ENCODE measurements around the gene L3HYPDH.
A peak's percentile ranks its signal among the peaks of the same experiment; 100 is the strongest.

L3HYPDH gene

DNA sequence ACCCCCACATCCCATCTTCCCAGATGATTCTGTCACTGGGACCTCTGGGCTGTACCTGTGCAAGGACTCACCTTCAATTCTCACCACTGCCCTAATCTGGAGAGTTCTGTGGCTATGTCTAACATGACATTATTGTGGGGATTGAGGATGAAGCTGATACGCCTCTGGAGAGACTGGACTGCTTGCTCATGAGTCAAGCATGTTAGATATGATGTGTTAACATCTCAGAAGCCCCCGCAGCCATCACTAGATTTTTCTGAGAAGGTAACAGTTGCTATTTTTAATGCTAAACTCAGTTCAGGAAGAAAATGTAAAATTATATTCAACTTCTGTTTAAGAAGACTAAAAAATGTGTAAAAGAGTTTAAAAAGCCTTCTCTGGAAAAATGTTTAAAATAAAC is 25.8 kb upstream of the L3HYPDH start:
- TF ChIP-seq, protein P1, sequence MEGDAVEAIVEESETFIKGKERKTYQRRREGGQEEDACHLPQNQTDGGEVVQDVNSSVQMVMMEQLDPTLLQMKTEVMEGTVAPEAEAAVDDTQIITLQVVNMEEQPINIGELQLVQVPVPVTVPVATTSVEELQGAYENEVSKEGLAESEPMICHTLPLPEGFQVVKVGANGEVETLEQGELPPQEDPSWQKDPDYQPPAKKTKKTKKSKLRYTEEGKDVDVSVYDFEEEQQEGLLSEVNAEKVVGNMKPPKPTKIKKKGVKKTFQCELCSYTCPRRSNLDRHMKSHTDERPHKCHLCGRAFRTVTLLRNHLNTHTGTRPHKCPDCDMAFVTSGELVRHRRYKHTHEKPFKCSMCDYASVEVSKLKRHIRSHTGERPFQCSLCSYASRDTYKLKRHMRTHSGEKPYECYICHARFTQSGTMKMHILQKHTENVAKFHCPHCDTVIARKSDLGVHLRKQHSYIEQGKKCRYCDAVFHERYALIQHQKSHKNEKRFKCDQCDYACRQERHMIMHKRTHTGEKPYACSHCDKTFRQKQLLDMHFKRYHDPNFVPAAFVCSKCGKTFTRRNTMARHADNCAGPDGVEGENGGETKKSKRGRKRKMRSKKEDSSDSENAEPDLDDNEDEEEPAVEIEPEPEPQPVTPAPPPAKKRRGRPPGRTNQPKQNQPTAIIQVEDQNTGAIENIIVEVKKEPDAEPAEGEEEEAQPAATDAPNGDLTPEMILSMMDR (IDR thresholded peaks at IDR 0.05; ENCODE audit: low read depth, low read length): no peak
- DNase-seq (ENCODE audit: extremely low read depth, low read depth): no peak

DNA sequence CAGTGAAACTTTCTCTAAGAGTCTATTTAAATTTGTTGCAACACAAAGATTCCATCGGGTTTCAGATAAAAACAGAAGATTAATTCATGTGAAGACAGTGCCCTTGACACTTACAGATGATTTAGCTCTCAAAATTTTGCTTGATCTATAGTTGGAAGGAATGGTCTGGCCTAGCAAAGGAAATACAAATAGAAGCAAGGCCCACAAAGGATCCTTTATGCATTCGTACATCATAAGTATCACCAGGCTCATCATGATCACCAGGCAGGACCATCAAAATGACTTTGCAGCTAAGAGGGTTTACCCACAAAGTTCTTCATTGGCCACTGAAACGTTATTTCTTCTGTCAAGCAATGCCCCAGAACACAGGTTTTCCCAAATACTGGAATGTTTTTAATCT is 24.9 kb upstream of the L3HYPDH start:
- DNase-seq (ENCODE audit: extremely low read depth, low read depth): no peak
- TF ChIP-seq, protein P1 (IDR thresholded peaks at IDR 0.05; ENCODE audit: low read depth, low read length): no peak

DNA sequence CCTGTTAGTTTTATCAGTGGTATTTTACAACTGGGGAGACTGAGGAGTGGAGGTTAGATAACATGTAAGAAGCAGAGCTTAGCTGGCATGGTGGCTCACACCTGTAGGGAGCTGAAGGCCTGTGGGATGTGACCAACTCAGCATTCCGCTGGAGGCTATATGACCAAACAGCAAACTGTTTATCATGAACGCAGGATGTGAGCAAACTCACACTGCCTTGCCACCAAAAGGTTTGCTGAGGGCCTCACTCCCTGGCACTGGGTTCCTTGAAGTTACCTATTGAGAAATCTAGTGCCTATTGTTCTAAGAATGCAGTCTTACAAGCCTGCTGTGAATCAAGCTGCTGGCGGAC is 23.5 kb upstream of the L3HYPDH start:
- TF ChIP-seq, protein P1 (IDR thresholded peaks at IDR 0.05; ENCODE audit: low read depth, low read length): no peak
- DNase-seq (ENCODE audit: extremely low read depth, low read depth): no peak

DNA sequence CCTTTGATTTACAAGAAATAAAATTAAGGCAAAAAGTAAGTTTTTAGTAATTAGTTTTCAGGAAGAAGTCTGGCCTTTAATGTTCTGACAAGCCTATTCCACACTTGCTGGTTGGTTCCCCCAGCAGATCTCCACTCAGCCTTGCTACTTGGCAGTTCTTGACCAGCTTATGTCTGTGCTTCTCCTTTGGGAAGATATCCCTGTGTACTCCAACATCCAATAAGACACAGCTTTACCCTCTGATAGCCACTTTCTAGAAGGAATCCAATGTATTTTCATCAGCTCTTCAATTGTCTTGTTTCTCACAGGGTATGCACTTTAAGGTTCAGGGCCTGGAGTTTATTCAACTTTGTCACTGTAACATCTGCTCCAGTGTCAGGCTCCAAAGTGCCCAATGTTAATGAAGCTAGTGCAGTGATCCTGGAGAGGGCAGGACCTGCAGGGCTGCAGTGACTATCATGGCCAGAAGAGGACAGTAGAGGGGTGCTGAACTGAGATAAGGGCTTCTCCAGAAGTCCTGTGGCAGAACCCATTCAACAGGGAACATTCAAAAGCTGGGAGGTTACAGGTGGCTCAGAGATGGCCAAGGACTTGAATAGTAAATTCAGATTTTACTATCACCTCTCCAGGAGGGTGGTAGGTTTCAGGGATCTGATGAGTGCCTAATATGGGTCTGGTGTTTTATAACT is 23.0 kb upstream of the L3HYPDH start:
- no peak for DNase-seq (ENCODE audit: extremely low read depth, low read depth)
- TF ChIP-seq, protein P1 (IDR thresholded peaks at IDR 0.05; ENCODE audit: low read depth, low read length): peak; percentile 86

DNA sequence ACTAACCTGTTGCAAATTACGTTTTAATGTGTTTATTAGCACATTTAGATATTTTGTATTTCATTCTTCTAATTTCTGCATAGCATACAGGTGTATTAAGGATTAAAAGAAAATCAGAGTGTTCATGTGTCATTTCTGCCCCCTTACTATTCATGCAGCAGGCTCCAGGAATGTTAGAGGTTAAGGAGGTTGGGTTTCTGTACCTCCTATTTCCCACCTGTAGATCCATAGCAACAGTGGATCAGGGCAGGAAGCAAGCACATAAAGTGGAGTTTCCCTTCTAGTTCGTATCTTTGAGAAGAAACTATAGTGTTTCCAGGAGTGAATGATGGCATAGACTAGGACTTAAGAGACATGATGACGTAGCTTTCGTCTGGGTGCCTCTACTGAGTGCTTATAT is 19.0 kb upstream of the L3HYPDH start:
- TF ChIP-seq, protein P1 (IDR thresholded peaks at IDR 0.05; ENCODE audit: low read depth, low read length): no peak
- DNase-seq (ENCODE audit: extremely low read depth, low read depth): no peak

DNA sequence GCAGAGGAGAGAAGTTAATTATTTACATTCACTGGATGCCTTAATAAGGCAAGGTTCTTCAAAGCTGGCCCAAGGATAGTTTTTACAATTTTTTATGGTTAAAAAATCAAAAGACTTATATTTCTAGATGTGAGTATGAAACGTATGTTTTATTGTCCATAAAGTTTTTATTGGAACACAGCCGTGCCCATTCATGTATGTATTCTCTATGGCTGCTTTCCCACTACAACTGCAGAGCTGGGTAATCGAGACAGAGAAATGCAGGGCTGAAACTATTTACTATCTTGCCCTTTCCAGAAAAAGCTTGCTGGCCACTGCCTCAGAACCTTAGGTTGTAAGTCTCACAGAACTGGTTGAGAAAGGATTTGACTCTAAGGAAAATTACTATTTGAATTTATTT is 16.5 kb upstream of the L3HYPDH start:
- no peak for DNase-seq (ENCODE audit: extremely low read depth, low read depth)
- TF ChIP-seq, protein P1 (IDR thresholded peaks at IDR 0.05; ENCODE audit: low read depth, low read length): no peak

DNA sequence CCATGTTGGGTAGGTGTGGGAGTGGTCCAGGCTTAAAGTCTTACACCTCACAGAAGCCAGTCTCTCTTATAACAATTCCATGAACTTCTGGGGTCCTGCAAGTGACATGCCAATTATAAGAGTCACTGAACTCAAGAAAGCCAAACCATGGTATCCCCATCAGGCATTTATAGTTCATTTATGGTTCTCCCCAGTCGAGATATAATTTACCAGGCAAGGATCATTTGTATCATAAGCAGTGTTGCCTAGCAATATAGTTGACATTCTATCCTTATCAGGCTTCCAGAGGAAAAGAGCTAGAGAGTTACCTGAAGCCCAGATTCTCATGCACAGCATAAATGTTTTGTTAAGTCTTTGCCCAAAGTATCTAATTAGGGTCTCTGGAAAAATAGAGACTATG is 8.2 kb upstream of the L3HYPDH start:
- TF ChIP-seq, protein P1 (IDR thresholded peaks at IDR 0.05; ENCODE audit: low read depth, low read length): no peak
- DNase-seq (ENCODE audit: extremely low read depth, low read depth): no peak
